ENCODE data around the gene PRKG1.

Gene PRKG1

GRCh38 chr10:51425431-51425830, 351.1 kb downstream of the PRKG1 start:
- no peak for DNase-seq (ENCODE audit: low spot score)
- TF ChIP-seq, protein P1, sequence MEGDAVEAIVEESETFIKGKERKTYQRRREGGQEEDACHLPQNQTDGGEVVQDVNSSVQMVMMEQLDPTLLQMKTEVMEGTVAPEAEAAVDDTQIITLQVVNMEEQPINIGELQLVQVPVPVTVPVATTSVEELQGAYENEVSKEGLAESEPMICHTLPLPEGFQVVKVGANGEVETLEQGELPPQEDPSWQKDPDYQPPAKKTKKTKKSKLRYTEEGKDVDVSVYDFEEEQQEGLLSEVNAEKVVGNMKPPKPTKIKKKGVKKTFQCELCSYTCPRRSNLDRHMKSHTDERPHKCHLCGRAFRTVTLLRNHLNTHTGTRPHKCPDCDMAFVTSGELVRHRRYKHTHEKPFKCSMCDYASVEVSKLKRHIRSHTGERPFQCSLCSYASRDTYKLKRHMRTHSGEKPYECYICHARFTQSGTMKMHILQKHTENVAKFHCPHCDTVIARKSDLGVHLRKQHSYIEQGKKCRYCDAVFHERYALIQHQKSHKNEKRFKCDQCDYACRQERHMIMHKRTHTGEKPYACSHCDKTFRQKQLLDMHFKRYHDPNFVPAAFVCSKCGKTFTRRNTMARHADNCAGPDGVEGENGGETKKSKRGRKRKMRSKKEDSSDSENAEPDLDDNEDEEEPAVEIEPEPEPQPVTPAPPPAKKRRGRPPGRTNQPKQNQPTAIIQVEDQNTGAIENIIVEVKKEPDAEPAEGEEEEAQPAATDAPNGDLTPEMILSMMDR (conservative IDR thresholded peaks at IDR 0.05; ENCODE audit: low read depth) = no peak
- ChIA-PET CTCF (no interaction called here), POLR2A (ENCODE audit: low non-redundant PET) (no interaction called here)
- H3K27ac ChIP-seq = no peak overlapping the region

DNA sequence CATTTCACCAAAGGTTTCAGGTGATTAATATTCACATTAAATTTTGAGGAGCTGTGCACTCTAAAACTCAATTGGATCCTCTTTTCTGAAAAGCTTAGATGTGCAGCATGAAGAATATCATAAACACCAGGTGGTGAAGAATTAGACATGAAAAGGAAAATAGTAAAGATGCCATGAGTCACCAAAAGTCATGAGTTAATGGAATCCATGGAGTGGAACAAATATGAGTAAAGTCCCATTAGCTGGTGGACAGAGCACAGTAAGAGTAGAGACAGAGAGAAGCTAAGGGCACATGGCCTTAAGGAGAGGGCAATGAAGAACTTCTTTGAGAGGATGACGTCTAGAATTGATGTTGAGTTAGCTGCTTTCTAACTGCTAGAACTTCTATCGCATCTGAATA, 353.5 kb downstream of the PRKG1 start:
- ChIA-PET POLR2A (ENCODE audit: low non-redundant PET) (no interaction called here), CTCF (interaction anchor here (1.3 kb wide), 1 partner anchor 364 kb away, joined by 5 read pairs; no protein-coding TSS in a partner anchor)
- H3K27ac ChIP-seq = no peak overlapping the region
- TF ChIP-seq, protein P1 (conservative IDR thresholded peaks at IDR 0.05; ENCODE audit: low read depth) = no peak
- no peak for DNase-seq (ENCODE audit: low spot score)

- POLR2A ChIA-PET (ENCODE audit: low non-redundant PET) = no interaction called here
- no peak overlapping the region for H3K27ac ChIP-seq
- CTCF ChIA-PET = no interaction called here
- TF ChIP-seq, protein P1 (conservative IDR thresholded peaks at IDR 0.05; ENCODE audit: low read depth) = no peak
- no peak for DNase-seq (ENCODE audit: low spot score)
Observed at GRCh38 chr10:51430506-51430905, 356.2 kb downstream of the PRKG1 start.

DNA sequence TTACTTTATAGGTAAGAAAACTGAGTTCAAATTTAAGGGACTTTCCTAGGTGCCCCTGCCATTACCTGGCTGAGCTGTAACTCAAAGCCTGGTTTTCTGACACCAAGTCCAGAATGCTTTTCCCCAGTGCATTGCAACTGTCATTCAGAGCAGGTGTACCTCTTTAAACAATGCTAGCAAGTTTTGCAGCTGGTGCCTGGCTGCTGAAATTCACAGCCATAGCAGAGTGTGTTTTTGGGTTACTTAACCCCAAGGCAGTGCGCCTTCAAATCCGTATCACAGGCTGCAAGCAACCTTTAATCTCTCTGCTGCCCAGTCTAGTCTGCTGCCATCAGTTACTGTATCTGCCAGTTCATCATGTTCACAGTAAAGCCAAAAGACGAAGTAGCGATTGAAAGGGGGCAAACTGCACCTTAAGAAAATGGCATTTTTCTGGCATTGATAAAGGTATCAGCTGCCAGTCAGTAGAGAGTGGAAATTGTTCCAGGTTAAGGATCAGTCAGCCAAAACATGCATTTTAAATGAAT, 359.7 kb downstream of the PRKG1 start:
- no peak for DNase-seq (ENCODE audit: low spot score)
- TF ChIP-seq, protein P1 (conservative IDR thresholded peaks at IDR 0.05; ENCODE audit: low read depth) = no peak
- ChIA-PET CTCF (no interaction called here), POLR2A (ENCODE audit: low non-redundant PET) (no interaction called here)
- no peak overlapping the region for H3K27ac ChIP-seq

GRCh38 chr10:51436805-51437204, 362.5 kb downstream of the PRKG1 start:
- no peak overlapping the region for H3K27ac ChIP-seq
- TF ChIP-seq, protein P1 (conservative IDR thresholded peaks at IDR 0.05; ENCODE audit: low read depth) = no peak
- ChIA-PET POLR2A (ENCODE audit: low non-redundant PET) (no interaction called here), CTCF (no interaction called here)
- DNase-seq (ENCODE audit: low spot score) = no peak

DNA sequence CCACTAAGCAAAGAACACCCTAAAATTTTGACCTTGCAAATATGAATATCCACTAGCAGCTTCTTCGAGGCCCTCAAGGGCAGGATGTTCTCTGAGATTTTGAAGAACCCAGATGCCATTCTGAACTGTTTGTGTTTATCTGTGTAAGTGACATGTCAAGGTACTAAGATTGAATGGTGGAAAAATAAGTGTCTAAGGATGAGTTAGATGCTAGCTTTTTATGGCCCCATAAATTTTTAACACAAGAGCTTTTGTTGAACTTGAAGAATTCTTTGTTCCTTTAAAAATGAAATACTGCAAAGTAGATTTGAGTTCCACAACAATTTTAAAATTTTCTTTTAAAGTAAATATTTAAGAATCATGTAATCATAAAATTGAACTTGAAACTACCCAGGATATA, 365.4 kb downstream of the PRKG1 start:
- TF ChIP-seq, protein P1 (conservative IDR thresholded peaks at IDR 0.05; ENCODE audit: low read depth) = no peak
- no peak for DNase-seq (ENCODE audit: low spot score)
- ChIA-PET CTCF (interaction anchor here (0.8 kb wide), 1 partner anchor 58 kb away, joined by 3 read pairs; no protein-coding TSS in a partner anchor), POLR2A (ENCODE audit: low non-redundant PET) (no interaction called here)
- H3K27ac ChIP-seq = no peak overlapping the region

DNA sequence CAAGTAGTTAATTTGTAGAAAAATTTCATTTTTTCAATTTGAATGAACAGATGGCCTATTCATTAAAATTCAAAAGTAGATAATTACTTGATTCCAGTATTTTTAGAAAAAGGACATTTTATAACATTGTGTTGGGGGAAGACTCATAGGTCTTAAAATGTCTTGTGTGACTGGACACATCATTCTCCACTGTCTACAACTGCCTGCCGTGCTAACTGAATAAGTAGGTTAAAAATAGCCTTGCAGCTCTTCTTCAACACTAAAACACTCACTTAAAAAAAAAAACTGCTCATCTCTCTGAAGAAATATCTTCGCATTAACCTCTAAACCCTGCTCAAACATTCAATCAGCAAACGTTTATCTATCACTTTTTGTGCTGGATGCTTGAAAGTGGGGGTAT, 371.3 kb downstream of the PRKG1 start:
- TF ChIP-seq, protein P1 (conservative IDR thresholded peaks at IDR 0.05; ENCODE audit: low read depth) = no peak
- no peak overlapping the region for H3K27ac ChIP-seq
- CTCF ChIA-PET = no interaction called here
- no peak for DNase-seq (ENCODE audit: low spot score)
- POLR2A ChIA-PET (ENCODE audit: low non-redundant PET) = no interaction called here
